HG02759 (cell line): Measurements from ENCODE around the gene RNF126.
"Not testable (repeated sequence)": the region's sequence is repeated elsewhere in the genome, so short reads cannot be mapped to it uniquely, and the experiment has no call there.

Source experiments
- ATAC-seq: cut with Tn5 transposase; IDR thresholded peaks from one replicate; pipeline ENCODE4 v1.9.1; 2021; ENCODE audit warnings: mild to moderate bottlenecking, moderate library complexity; ENCODE audit not compliant: unreplicated experiment

RNF126 gene

GRCh38 chr19:662962-663681 lies at the start of gene RNF126:
Gene RNF126, minus strand, starts transcription at chr19:663214. Its CDS starts 93 bp downstream, at chr19:663121.
- ATAC-seq = peak; percentile 66

DNA sequence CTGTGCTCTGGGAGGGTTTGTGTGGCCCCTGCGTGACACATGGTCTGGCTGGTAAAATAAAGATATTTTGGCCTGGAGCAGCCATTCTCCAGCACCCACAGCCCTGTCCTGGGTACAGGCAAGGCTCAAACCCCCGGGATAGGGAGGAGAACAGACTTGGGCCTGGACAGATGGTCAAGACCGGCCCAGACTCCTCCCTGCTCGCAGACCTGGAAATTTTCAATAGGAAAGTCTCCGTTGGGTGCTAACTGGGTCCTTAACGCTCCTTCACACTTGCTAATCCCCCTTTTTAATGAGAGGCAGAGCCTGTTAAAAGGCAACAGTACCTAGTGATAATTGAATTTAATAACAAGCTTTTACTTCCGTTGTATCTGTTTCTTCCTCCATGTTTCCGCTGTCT lies 48.2 kb upstream of the RNF126 start:
- ATAC-seq = no peak

GRCh38 chr19:710767-711166 lies 47.8 kb upstream of the RNF126 start:
- ATAC-seq = no peak

GRCh38 chr19:709965-710571 lies 47.1 kb upstream of the RNF126 start:
- no peak for ATAC-seq

GRCh38 chr19:709196-709964 lies 46.4 kb upstream of the RNF126 start:
- no peak for ATAC-seq

DNA sequence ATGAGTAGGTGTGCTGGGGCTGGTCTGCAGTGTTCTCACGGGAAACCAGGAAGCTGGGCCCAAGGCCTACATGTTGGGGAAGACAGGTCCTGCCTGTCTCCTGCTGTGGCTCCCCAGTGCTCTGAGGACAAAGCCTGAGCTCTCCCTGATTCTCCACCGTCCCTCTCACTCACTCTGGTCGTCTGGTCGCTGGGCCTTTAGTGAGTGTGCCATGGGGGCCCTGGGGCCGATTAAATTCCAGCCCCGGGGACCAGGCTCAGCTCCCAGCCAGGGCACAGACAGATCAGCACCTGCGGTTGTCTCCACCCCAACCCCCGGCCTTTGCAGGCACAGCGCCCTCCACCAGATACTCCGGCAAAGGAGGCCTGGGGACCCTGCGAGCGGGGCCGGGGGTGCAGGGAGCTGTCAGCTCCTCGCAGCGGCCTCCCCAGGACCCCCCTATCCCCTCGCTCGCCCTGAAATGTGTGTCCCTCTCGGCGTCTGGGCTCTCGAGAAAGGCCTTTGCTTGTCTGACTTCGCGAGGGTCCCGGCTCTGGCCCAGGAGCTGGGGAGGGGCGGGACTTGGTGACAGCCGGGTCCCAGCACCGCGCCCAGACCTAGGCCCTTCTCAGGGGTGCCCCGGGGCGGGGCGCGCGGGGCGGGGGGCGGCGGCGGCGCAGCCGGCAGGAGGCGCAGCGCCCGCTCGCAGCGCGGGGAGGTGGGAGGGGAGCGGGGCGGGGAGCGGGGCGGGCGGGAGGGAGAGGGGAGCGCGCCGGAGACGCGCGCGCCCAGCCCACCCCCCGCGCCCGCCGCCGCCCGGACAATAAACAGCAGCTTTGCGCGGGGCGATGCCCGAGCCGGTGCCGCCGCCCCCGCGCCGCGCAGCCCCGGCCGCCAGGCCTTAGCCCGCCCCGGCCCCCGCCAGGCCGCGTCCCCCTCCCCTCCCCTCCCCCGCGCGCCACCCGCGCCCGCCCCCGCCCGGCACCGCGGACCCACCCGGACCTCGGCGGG lies 45.4 kb upstream of the RNF126 start, which contains the start of gene PALM:
Gene PALM (plus strand): TSS at position 782 of the 990 bp plus-strand sequence. CDS start 212 bp downstream, outside the sequence.
- ATAC-seq = no peak

- no peak for ATAC-seq
Measured at GRCh38 chr19:704447-704741, 41.4 kb upstream of the RNF126 start.

DNA sequence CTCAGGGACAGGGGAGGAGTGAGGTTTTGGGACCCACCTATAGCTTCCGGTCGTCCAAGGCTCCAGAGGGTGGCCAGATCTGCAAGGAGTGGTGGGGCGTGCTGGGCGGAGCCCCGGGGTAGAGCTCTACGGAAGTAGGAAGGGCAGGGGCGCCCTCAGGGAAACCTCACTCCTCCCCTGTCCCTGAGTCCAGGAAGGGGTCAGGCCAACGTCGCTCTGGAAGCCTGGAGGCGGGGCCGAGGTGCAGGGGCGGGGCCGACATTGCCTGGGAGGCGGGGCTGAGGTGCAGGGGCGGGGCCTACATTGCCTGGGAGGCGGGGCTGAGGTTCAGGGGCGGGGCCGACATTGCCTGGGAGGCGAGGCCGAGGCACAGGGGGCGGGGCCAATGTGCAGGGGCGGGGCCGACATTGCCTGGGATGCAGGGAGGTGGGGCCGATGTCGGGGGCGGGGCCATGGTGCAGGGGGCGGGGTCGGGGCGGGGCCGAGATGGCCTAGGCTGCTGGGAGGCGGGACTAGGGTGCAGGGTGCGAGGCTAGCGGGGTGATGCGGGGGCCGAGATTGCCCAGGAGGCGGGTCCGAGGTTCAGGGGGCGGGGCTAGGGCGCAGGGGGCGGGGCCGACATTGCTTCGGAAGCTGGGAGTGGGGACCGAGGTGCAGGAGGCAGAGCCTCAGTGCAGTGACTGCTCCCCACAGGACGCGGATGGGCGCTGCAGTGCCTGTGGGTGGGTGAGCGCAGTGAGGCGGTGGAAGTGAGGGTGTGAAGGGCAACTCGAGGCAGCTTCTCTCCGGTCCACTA lies 40.8 kb upstream of the RNF126 start:
- no peak for ATAC-seq

DNA sequence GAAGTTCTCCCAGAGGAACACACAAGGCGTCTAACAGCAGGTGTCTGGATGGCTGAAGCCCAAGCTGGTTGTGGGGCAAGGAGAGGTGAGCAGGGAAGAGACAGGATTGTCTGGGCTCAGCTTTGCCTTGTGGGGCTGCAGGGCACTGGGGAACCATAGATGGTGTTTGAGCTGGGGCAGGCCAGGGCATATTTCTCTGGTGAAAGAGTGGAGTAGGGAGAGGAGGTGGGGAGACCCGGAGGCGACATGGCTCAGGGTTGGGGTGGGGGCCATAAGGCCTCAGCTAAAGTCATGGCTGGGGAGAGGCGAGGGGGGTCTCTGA lies 40.3 kb upstream of the RNF126 start:
- no peak for ATAC-seq

GRCh38 chr19:702847-703246 lies 39.8 kb upstream of the RNF126 start:
- not testable (repeated sequence) for ATAC-seq

- not testable (repeated sequence) for ATAC-seq
Measured at GRCh38 chr19:699885-700284, 36.9 kb upstream of the RNF126 start.

DNA sequence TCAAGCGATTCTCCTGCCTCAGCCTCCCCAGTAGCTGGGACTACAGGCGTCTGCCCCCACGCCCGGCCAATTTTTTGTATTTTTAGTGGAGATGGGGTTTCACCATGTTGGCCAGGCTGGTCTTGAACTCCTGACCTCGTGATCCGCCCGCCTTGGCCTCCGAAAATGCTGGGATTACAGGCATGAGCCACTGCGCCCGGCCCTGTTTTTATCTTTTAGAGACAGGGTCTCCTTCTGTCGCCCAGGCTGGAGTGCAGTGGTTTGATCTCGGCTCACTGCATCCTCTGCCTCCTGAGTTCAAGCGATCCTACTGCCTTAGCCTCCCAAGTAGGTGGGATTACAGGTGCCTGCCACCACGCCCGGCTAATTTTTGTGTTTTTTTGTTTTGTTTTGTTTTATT lies 35.5 kb upstream of the RNF126 start:
- not testable (repeated sequence) for ATAC-seq

GRCh38 chr19:695352-695949 lies 32.4 kb upstream of the RNF126 start, which contains the start of gene PRSS57:
Gene PRSS57, minus strand, starts transcription at chr19:695452. Its CDS starts 22 bp downstream, at chr19:695430.
- ATAC-seq = no peak

DNA sequence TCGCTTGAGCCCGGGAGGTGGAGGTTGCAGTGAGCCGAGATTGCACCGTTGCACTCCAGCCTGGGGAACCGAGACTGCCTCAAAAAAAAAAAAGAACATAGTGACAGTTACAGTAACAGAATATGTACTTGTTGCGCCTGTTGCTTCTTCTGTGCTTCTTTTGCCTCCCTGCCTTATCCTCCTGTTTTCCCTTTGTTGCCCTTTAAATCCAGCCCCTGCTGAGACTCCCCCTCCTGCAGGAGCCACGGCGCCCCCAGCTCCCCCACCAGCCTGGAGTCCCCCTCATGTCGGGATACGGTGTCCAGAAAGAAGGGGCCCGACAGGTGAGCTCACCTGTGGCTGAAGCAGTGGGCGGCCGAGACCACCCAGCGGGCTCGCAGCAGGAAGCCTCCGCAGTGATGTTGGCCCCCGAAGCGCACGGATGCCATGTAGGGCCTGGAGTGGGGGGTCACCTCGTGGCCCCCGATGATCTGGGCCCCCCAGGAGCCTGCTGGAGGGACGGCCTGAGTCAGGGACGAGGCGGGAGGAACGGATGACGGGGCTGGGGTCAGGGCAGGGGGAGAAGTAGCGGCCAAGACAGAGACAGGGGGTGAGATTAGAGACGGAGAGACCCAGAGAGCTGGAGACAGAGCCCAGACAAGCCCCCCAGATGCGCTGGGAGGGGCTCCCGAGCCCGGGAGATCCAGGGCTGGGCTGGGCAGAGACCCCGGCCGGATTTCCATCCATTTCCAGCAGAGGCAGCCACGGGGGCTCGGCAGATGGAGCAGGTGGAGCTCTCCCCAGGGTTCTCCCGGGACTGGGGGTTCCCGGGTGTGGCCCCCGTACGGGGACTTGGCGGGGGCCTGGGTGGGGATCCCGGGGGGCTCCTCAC lies 31.7 kb upstream of the RNF126 start:
- no peak for ATAC-seq

GRCh38 chr19:690203-690602 lies 27.2 kb upstream of the RNF126 start:
- no peak for ATAC-seq

DNA sequence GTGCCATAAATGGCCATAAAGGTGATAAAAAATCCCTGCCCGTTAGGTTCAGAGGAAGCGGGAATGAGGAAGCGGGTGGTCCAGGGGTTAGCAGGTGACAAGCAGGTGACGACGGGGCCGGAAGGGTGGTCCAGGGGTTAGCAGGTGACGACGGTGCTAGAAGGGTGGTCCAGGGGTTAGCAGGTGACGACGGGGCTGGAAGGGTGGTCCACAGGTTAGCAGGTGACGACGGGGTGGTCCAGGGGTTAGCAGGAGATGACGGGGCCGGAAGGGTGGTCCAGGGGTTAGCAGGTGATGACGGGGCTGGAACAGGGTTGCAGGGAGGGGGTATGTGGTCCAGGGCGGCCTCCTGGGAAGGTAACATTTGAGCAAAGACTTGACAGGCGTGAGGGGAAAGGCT lies 26.0 kb upstream of the RNF126 start:
- ATAC-seq = no peak

DNA sequence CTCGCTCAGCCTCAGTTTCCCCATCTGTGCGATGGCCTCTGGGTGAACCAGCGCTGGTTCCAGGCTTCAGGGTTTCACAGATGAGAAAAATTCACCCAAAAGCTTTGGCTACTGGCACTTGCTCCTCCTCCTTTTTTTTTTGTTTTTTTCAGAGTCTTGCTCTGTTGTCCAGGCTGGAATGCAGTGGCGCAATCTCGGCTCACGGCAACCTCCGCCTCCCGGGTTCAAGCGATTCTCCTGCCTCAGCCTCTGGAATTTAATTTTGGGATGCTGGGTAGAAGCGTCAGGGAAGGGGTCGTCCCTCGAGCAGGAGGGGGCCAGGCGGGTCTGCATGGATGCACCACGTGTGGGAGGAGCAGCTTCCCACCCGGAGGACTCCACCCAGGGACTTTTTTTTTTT lies 25.2 kb upstream of the RNF126 start:
- ATAC-seq = no peak

DNA sequence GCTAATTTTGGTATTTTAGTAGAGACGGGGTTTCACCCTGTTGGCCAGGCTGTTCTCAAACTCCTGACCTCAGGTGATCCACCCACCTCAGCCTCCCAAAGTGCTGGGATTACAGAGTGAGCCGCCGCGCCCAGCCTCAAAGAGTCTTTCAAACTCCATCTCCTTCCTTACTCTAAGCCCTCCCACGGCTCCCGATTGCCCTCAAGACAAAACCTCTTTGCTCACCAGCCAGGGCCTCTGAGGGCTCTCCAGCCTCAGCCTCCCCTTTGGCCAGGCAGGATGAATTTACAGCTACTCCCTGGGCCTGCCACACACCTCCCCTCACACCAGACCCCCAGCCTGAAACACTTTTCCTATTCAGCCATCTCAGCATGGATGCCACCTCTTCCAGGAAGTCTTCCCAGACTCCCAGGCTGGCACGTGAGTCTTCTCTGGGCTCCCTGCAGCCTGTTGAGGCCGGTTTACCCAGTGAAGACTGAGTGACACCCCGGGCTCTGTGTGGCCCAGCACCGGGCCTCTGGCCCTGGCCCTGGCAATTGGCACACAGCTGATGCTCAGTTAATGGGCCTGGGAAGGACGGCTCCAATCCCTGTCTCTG lies 24.7 kb upstream of the RNF126 start:
- no peak for ATAC-seq
